Ramos (cell line): Measurements from ENCODE around the gene FPR1.

Experiments used
- in situ Hi-C: fragments of 300-500 bp; cut with MboI; formaldehyde crosslinking; loops from one replicate; pipeline ENCODE4 v1.14.3; 2022; ENCODE audit warnings: low sequenced_read_pairs; ENCODE audit not compliant: unreplicated experiment

FPR1 gene

GRCh38 chr19:51751655-51752054 lies at the start of gene FPR1:
Gene FPR1, minus strand, starts transcription at chr19:51751878. Its CDS starts 4,884 bp downstream, at chr19:51746994.
- in situ Hi-C loops, result no loop called here

GRCh38 chr19:51800473-51801244 lies 49.0 kb upstream of the FPR1 start:
- in situ Hi-C loops, result no loop called here

DNA sequence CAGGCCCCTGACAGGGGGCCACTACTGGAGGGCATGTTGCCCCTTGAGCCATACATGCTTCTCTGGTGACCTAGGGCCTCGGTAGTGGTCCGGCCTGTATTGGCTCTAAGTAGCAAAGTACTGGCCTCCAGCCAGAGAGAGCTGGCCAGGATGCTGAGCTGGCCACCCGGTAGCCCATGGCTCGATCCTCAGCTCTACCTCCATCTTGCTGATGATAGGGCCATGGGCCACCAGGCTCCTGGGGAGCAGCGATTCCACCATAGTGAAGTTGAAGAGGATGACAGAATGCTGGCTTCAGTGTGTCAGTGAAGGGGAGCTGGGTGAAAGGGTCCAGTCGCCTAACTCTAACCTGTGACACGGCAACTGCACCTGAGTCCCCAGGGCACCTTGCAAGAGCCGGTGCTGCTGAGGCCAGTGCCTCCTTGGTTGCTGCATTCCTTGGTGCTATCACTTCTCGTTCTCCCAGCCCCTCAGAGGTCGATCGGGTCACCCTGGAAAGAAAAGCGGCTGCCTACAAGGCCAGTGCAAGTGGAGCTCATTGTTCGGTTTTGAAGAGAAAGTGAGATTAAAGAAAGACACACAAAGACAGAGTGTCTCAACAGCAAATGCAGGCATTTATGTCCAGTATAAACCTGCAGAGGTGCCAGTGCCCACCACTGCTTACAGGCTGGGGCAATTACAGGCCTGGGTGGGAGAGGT lies 48.2 kb upstream of the FPR1 start:
- in situ Hi-C loops, result loop anchor here (25.0 kb wide), 1 partner anchor 437 kb away; no protein-coding TSS in a partner anchor

DNA sequence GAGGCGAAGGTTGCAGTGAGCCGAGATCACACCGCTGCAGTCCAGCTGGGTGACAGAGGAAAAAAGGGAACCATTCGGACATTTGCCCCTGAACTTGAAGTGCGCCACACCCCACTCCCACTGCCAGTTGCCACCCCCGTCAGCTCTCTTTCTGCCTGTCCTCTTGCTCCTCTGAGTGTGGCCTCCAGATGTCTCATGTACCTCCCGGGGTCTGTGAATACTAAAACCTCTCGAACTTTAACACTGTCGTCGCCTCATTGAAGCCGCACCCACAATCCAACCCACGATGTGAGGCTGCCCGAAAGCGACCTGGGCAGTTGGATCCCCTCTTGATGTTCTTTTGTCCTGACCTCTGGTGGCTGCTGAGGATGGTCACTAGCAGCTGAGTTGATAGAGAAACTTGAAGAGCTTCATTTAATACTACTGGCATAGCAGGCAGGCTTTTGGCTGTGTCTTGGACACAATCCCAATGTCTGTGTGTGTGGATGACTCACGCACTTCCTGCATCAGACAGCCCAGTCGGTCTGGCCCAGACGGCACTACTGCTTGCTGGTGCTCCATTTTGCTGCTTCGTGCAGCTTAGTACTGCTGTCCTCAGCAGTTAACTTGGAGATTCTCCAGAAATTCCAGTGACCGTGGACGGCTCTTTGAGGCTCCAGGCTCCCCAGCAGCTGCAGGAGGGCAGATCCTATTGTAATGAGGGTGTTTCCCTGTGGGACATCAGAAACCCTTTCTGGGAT lies 47.5 kb upstream of the FPR1 start:
- in situ Hi-C loops, result loop anchor here (25.0 kb wide), 1 partner anchor 438 kb away; no protein-coding TSS in a partner anchor

DNA sequence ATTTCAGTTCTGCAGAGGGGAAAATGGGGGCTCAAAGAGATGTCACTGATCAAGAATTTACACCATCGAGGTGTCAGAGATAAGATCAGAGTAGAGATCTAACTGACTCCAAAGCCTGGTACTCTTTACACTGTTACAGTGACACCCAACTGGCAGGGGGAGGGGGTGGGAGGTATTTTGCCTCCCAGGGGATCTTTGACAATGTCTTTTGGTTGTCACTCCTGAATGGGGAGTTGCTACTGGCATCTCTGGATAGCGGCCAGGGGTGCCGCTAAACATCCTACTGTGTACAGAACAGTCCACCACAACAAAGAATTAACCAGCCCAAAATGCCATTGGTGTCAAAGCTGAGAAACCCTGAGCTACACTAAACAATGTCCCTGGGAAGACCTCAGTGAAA lies 46.4 kb upstream of the FPR1 start:
- in situ Hi-C loops, result loop anchor here (25.0 kb wide), 1 partner anchor 439 kb away; no protein-coding TSS in a partner anchor

GRCh38 chr19:51797480-51797879 lies 45.8 kb upstream of the FPR1 start:
- in situ Hi-C loops, result loop anchor here (25.0 kb wide), 1 partner anchor 440 kb away; no protein-coding TSS in a partner anchor

GRCh38 chr19:51796195-51796679 lies 44.6 kb upstream of the FPR1 start:
- in situ Hi-C loops, result loop anchor here (25.0 kb wide), 1 partner anchor 441 kb away; no protein-coding TSS in a partner anchor

GRCh38 chr19:51794885-51795490 lies 43.3 kb upstream of the FPR1 start, which contains the start of gene FPR3:
Gene FPR3, plus strand, starts transcription at chr19:51795157. Its CDS starts 28,592 bp downstream, at chr19:51823749.
- in situ Hi-C loops, result loop anchor here (25.0 kb wide), 1 partner anchor 442 kb away; no protein-coding TSS in a partner anchor

GRCh38 chr19:51793994-51794393 lies 42.3 kb upstream of the FPR1 start:
- in situ Hi-C loops, result loop anchor here (25.0 kb wide), 1 partner anchor 443 kb away; no protein-coding TSS in a partner anchor

- in situ Hi-C loops, result loop anchor here (25.0 kb wide), 1 partner anchor 444 kb away; no protein-coding TSS in a partner anchor
These were observed 41.3 kb upstream of the FPR1 start for GRCh38 chr19:51792932-51793331.

- in situ Hi-C loops, result loop anchor here (25.0 kb wide), 1 partner anchor 448 kb away; no protein-coding TSS in a partner anchor
These were observed 37.5 kb upstream of the FPR1 start for GRCh38 chr19:51789061-51789795.

DNA sequence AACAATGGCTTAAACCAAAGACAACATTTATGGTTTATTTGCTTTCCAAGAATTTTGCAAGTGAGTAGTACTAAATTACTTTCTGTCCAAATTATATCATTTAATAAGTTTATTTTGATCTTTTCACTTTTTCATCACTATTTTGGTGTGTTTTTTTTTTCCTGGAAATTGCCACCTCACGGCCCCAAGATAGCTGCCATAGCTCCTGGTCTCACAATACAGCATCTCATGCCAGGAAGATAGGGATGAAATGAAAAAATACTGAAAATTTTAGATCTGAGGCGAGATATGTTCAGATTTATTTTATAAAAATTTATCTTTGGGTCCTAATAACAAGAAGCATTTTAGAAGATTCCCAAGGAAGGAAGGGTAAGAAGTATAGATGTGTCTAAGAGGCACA lies 36.4 kb upstream of the FPR1 start:
- in situ Hi-C loops, result loop anchor here (25.0 kb wide), 1 partner anchor 449 kb away; no protein-coding TSS in a partner anchor

DNA sequence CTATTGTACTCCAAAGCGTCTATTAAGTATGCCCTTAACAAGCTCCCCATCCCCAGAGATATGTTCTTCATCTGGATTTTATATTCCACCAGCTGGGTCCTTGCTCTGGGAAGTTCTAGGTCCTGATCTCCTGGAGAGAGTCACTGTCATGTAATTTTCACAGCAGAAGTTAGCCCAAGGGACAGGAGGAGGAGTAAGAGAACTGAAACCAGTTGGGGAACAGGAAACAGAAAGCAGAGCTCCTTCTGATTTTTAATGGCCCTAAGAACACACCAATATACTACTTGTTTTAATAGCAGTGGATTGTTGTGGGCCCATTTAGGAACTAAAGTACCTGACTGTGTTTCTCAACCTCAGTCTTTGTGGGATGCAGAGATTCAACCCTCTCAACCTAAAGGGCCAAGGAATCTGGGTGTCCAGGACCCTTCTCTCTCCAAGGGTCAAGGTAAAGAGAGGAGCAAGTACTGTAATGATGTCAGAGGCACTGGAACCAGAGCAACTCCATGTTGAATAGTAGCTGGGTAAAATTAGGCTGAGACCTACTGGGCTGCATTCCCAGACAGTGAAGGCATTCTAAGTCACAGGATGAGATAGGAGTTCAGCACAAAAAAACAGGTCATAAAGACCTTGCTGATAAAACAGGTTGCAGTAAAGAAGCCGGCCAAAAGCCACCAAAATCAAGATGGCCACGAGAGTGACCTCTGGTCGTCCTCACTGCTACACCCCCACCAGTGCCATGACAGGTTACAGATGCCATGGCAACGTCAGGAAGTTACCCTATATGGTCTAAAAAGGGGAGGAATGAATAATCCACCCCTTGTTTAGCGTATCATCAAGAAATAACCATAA lies 35.2 kb upstream of the FPR1 start:
- in situ Hi-C loops, result loop anchor here (25.0 kb wide), 1 partner anchor 450 kb away; no protein-coding TSS in a partner anchor

GRCh38 chr19:51784922-51785690 lies 33.4 kb upstream of the FPR1 start:
- in situ Hi-C loops, result loop anchor here (25.0 kb wide), 1 partner anchor 452 kb away; no protein-coding TSS in a partner anchor

DNA sequence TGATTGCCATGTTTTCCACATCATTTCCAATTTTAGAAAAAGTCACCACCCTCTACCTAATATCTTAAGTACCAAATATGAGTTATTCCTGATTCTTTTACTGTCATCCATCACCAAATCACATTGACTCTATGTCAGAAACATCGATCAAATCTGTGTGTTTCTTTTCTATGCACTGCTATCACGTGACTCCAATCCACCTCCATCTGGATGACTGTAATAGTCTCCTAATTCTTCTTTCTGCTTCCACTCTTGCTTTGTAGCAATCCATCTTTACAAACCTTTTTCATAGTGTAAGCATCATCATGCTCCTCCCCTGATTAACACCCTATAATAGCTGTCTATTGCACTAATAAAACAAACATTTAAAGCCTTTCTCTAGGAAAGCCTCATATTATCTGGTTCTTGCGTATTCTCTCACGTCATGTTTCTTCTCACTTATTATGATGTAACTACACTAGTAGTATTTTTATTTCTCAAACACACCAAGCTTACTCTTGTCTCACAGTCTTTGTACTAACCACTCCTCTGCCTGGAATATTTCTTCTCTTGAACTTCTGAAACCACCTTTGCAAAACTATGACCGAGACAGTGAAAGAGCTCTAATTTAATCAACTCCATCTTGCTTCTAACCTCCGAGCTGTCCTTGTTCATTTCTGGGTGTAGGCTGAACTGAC lies 32.6 kb upstream of the FPR1 start:
- in situ Hi-C loops, result loop anchor here (25.0 kb wide), 1 partner anchor 453 kb away; no protein-coding TSS in a partner anchor

GRCh38 chr19:51783372-51783771 lies 31.7 kb upstream of the FPR1 start:
- in situ Hi-C loops, result loop anchor here (25.0 kb wide), 1 partner anchor 454 kb away; no protein-coding TSS in a partner anchor
